PFSK-1 (cell line): ENCODE results near the gene BEX5.
"Not testable (repeated sequence)": the region's sequence is repeated elsewhere in the genome, so short reads cannot be mapped to it uniquely, and the experiment has no call there.

Source experiments
- FOXP2 ChIP-seq: optimal IDR thresholded peaks from 2 replicates; pipeline ENCODE3; 2011; ENCODE audit warnings: borderline replicate concordance, control low read depth, inconsistent platforms; ENCODE audit not compliant: insufficient read depth; ENCODE audit errors: extremely low read length, extremely low read depth
- POLR2AphosphoS5 ChIP-seq: IDR thresholded peaks from 2 replicates; pipeline ENCODE4 v1.6.1; 2012; ENCODE audit warnings: low read depth, mild to moderate bottlenecking, control low read depth, low read length, moderate library complexity
- SIN3A ChIP-seq: IDR thresholded peaks from 2 replicates; pipeline ENCODE4 v1.6.1; 2012; ENCODE audit warnings: mild to moderate bottlenecking, low read length, moderate library complexity, borderline replicate concordance; ENCODE audit not compliant: insufficient read depth
- TAF1 ChIP-seq: IDR thresholded peaks from 2 replicates; pipeline ENCODE4 v1.6.1; 2012; ENCODE audit warnings: low read length, control low read depth, borderline replicate concordance; ENCODE audit not compliant: insufficient read depth
- TF ChIP-seq, protein P1 (sequence below), 2 experiments: IDR thresholded peaks; 2 replicates each; pipeline versions ENCODE4 v1.6.1 to v1.8.0; 2011 to 2012; ENCODE audit warnings: low read depth in 2 of 2, low read length in 2 of 2, control low read depth in 1 of 2, inconsistent platforms in 1 of 2, mild to moderate bottlenecking in 1 of 2, moderate library complexity in 1 of 2; ENCODE audit not compliant: insufficient read depth in 1 of 2

BEX5 gene

DNA sequence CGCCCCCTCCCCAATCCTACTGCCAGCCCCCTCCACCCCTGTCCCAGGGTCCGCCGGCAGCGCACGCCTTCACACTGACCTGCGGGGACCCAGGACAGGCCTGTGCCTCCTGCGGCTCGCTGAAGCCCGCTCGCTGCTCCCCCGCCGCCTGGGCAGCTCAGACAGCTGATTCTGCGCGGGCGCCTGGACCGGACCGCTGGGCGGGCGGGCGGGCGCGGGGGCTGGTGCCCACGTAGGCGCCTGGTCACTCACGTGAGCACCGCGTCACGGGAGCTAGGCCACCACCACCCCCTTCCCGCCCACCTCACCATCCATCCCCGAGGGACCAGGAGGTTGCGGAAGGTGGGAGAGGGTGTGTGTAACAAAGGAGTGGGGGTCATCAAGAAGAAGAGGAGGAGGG is 13.5 kb downstream of the BEX5 start, which contains the start of gene TCEAL6:
Gene TCEAL6, minus strand, starts transcription at position 208 of the 400 bp plus-strand sequence.
- TF ChIP-seq FOXP2, SIN3A, POLR2AphosphoS5: not testable (repeated sequence)

DNA sequence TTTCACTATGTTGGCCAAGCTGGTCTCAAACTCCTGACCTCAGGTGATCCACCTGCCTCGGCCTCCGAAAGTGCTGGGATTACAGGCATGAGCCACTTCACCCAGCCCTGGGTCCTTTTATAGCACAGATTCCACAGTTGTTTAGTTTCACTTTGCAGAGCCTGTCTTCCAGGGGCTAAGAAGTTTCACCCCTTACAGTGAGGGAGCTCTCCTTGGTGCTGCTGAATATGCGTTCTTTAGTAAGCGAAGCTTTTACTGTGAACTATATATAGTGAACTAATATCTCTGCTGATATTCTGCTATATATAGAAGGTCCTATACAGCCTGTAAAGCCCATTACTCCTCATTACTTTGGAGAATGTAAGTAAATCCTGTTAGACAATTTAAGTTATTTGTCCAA is 17.7 kb downstream of the BEX5 start:
- TF ChIP-seq POLR2AphosphoS5 (no peak), SIN3A (no peak), TAF1 (no peak), FOXP2 (no peak)
- TF ChIP-seq, protein P1, sequence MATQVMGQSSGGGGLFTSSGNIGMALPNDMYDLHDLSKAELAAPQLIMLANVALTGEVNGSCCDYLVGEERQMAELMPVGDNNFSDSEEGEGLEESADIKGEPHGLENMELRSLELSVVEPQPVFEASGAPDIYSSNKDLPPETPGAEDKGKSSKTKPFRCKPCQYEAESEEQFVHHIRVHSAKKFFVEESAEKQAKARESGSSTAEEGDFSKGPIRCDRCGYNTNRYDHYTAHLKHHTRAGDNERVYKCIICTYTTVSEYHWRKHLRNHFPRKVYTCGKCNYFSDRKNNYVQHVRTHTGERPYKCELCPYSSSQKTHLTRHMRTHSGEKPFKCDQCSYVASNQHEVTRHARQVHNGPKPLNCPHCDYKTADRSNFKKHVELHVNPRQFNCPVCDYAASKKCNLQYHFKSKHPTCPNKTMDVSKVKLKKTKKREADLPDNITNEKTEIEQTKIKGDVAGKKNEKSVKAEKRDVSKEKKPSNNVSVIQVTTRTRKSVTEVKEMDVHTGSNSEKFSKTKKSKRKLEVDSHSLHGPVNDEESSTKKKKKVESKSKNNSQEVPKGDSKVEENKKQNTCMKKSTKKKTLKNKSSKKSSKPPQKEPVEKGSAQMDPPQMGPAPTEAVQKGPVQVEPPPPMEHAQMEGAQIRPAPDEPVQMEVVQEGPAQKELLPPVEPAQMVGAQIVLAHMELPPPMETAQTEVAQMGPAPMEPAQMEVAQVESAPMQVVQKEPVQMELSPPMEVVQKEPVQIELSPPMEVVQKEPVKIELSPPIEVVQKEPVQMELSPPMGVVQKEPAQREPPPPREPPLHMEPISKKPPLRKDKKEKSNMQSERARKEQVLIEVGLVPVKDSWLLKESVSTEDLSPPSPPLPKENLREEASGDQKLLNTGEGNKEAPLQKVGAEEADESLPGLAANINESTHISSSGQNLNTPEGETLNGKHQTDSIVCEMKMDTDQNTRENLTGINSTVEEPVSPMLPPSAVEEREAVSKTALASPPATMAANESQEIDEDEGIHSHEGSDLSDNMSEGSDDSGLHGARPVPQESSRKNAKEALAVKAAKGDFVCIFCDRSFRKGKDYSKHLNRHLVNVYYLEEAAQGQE (IDR thresholded peaks at IDR 0.05; ENCODE audit: insufficient read depth in 1 of 2, low read depth in 2 of 2, low read length in 2 of 2) = peak in 1 of 2 experiments; percentile 81; a peak in 2 of 4 replicates

DNA sequence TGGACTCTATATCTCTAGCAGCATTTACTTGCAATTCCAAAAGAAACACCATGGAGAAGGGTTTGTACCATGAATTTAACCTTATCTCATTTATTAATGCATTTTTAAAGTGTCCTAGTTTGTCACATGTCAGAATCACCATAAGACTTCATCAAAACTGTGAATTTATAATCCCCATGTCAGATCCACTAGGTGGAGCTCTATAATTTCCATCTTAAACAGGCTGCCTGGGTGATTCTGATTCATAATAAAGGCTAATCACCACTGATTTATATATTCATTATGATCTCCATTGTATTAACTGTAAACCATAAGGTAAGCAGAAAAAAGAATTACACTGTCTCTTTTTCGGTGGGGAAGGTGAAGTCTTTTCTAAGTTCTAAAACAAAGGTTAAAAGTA is 26.3 kb downstream of the BEX5 start:
- TF ChIP-seq FOXP2 = no peak
- no peak for TF ChIP-seq POLR2AphosphoS5
- TF ChIP-seq SIN3A = no peak
- TF ChIP-seq, protein P1 (IDR thresholded peaks at IDR 0.05; ENCODE audit: insufficient read depth in 1 of 2, low read depth in 2 of 2, low read length in 2 of 2) = no peak
- no peak for TF ChIP-seq TAF1

DNA sequence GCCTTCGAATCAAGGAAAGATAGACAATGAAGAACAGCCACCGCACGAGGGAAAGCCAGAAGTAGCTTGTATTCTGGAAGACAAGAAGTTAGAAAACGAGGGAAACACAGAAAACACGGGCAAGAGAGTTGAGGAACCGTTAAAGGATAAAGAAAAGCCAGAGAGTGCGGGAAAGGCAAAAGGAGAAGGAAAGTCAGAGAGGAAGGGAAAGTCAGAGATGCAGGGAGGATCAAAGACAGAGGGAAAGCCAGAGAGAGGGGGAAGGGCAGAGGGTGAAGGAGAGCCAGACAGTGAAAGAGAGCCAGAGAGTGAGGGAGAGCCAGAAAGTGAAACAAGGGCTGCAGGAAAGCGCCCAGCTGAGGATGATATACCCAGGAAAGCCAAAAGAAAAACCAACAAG is 28.9 kb downstream of the BEX5 start:
- TF ChIP-seq, protein P1 (IDR thresholded peaks at IDR 0.05; ENCODE audit: insufficient read depth in 1 of 2, low read depth in 2 of 2, low read length in 2 of 2) = no peak
- TF ChIP-seq FOXP2 = no peak
- no peak for TF ChIP-seq SIN3A
- no peak for TF ChIP-seq POLR2AphosphoS5
- no peak for TF ChIP-seq TAF1

DNA sequence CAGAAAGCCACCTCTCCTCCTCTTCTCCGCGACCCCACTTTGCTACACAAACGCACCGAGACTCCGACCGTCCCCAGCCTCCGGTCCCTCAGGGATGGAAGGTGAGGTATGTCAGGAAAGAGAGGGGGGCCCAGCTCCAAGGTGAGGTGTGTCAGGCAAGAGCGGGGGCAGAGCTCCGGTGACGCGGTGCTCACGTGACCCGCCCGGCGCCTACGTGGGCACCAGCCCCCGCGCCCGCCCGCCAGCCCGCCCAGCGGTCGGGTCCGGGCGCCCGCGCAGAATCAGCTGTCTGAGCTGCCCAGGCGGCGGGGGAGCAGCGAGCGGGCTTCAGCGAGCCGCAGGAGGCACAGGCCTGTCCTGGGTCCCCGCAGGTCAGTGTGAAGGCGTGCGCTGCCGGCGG is 30.3 kb downstream of the BEX5 start, which contains the start of gene TCEAL2:
Gene TCEAL2, plus strand, starts transcription at position 244 of the 400 bp plus-strand sequence. CDS start 1,152 bp downstream, outside the sequence.
- TF ChIP-seq, protein P1 (IDR thresholded peaks at IDR 0.05; ENCODE audit: insufficient read depth in 1 of 2, low read depth in 2 of 2, low read length in 2 of 2) = not testable (repeated sequence)
- not testable (repeated sequence) for TF ChIP-seq FOXP2, TAF1
